GM06990 (cell line): ENCODE data around the gene MYH11.

ENCODE experiments used
- DNase-seq: peaks from one replicate; pipeline ENCODE4 v3.0.0-alpha.2; 2011; ENCODE audit not compliant: insufficient read length; ENCODE audit errors: extremely low read depth
- H3K27me3 ChIP-seq: replicated peaks from 2 replicates; pipeline ENCODE4 v1.6.0; 2011; ENCODE audit warnings: low read length; ENCODE audit not compliant: control insufficient read depth, insufficient read depth
- H3K36me3 ChIP-seq: 2 replicates; pipeline ENCODE4 v1.5.1; 2011; ENCODE audit warnings: low read length; ENCODE audit not compliant: control insufficient read depth, insufficient read depth
- H3K4me3 ChIP-seq: replicated peaks from 2 replicates; pipeline ENCODE4 v1.5.1; 2011; ENCODE audit warnings: low read depth, mild to moderate bottlenecking, control low read depth, low read length
- TF ChIP-seq, protein P1 (sequence below): IDR thresholded peaks from 2 replicates; pipeline ENCODE4 v1.5.1; 2011; ENCODE audit warnings: low read length, control low read depth, mild to moderate bottlenecking, inconsistent platforms; ENCODE audit not compliant: insufficient read depth, poor library complexity, severe bottlenecking

Gene MYH11

GRCh38 chr16:15782573-15783365 lies 74.1 kb downstream of the MYH11 start:
- TF ChIP-seq, protein P1, sequence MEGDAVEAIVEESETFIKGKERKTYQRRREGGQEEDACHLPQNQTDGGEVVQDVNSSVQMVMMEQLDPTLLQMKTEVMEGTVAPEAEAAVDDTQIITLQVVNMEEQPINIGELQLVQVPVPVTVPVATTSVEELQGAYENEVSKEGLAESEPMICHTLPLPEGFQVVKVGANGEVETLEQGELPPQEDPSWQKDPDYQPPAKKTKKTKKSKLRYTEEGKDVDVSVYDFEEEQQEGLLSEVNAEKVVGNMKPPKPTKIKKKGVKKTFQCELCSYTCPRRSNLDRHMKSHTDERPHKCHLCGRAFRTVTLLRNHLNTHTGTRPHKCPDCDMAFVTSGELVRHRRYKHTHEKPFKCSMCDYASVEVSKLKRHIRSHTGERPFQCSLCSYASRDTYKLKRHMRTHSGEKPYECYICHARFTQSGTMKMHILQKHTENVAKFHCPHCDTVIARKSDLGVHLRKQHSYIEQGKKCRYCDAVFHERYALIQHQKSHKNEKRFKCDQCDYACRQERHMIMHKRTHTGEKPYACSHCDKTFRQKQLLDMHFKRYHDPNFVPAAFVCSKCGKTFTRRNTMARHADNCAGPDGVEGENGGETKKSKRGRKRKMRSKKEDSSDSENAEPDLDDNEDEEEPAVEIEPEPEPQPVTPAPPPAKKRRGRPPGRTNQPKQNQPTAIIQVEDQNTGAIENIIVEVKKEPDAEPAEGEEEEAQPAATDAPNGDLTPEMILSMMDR: no peak
- Histone ChIP-seq H3K27me3 (peaks cover 2% of the 10 kb centered on the region; the same call in 1 of the 2 replicates), H3K36me3 (no peaks in the 10 kb centered on the region), H3K4me3 (no peak overlapping the region)
- DNase-seq: no peak

DNA sequence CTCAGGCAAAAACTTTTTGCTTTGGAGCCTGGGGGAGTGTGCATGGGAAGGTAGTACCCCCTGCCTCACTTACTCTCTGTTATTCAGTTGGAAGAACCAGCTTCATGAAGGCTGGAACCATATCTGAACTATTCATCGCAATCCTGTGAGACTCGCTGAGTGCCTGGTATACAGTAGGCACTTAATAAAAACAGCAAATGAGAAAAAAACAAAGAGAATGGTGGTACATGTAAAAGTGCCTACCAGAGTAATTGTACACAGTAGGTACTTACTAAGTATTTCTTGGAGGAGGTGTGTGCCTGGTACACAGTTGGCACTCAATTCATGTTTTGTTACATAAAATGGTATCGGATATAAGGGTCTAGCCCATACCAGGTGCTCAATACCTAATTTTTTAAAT lies 75.2 kb downstream of the MYH11 start:
- Histone ChIP-seq H3K36me3 (no peaks in the 10 kb centered on the region), H3K4me3 (no peak overlapping the region), H3K27me3 (peaks cover 2% of the 10 kb centered on the region; the same call in 1 of the 2 replicates)
- no peak for DNase-seq
- TF ChIP-seq, protein P1: no peak

DNA sequence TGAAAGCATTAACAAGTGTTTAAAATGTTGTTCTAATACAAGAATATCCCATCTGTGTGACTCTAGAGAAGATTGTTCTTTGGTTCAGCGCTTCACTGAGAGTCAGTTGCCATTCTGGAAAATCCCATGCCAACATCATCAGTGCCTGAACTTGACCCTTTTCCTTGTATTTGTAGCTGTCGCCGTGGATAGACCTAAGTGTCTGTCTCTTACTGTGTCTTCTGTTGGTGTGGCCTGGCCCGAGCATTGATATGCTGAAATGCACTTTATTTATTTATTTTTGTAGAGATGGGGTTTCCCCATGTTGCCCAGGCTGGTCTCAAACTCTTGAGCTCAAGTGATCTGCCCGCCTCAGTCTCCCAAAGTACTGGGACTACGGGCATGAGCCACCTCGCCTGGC lies 76.0 kb downstream of the MYH11 start:
- Histone ChIP-seq H3K4me3 (no peak overlapping the region), H3K36me3 (no peaks in the 10 kb centered on the region), H3K27me3 (peaks cover 2% of the 10 kb centered on the region; the same call in 1 of the 2 replicates)
- no peak for DNase-seq
- TF ChIP-seq, protein P1: no peak

DNA sequence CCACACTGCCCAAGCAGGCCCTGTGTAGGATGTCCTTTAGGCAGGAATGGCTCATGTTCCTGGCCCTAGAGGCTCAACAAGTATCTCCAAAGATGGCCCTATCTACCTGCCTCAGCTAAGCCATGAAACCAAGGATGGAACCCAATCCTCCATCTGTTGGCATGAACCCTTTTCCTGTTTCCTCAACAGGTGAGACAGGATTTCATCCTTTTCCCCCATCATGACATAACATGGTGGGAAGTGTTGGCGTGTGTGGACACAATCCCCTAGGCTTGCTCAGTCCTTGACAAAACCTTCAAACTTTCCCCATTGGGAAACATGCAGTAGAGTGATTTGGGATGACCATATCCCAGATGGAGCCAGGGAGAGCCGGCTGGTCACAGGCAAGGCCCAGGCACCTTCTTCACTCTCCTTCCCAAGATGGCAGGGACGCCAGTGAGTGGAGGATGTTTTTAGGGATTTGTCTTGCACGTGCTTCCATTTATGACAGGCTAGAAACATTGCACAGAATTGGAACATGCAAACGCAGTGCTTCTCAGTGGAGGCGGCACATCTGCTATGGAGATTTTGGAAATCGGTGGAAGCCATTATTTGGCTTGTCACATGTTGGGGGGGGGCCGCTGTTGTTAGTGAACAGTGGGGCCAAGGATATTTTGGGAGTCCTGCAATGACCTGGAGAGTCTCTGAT lies 77.0 kb downstream of the MYH11 start:
- H3K27me3 ChIP-seq: peaks cover 2% of the 10 kb centered on the region; the same call in 1 of the 2 replicates
- no peak for DNase-seq
- no peaks in the 10 kb centered on the region for H3K36me3 ChIP-seq
- TF ChIP-seq, protein P1: no peak
- H3K4me3 ChIP-seq: no peak overlapping the region

DNA sequence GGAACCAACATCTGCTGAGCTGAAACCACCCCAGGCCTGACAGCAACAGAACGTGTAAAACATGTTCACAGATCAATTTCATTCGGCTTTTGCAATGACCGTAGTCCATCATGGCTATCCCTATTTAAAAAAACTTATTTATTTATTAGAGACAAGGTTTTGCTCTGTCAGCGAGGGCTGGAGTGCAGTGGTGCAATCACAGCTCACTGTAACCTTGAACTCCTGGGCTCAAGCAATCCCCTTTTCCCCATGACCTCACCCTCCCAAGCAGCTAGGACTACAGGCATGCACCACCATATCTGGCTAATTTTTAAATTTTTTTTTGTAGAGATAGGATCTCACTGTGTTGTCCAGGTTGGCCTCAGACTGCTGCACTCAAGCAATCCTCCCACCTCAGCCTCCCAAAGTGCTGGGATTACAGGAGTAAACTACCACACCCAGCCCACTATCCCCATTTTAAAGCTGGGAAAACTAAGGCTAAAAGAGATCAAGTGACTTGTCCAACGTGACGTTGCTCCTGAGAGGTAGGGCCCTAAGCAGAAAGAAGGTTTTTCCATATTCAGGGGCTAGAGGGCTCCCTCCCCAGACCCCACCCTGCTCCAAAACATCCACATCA lies 77.7 kb downstream of the MYH11 start:
- Histone ChIP-seq H3K4me3 (no peak overlapping the region), H3K27me3 (peaks cover 2% of the 10 kb centered on the region; the same call in 1 of the 2 replicates), H3K36me3 (no peaks in the 10 kb centered on the region)
- TF ChIP-seq, protein P1: no peak
- DNase-seq: no peak
